HepG2 (cell line): ENCODE results near the gene DDC. TPM values are rescaled to one million over a fixed set of nuclear protein-coding genes. Genes with fewer than 3 reads are reported as not detected.

Source experiments
- ATAC-seq: fragments of 200-7000 bp; cut with Tn5 transposase; 3 replicates; pipeline ENCODE4 v1.9.1; 2020; ENCODE audit warnings: mild to moderate bottlenecking, moderate library complexity
- BruUV-seq: library from RNA; stranded (reverse); fragments of 400-500 nt; replicated peaks from 2 replicates; lab custom pipeline; 2021; lab: Mats Ljungman, UMichigan
- CTCF ChIA-PET: fragments of 300-600 bp; formaldehyde crosslinking; extraction: SDS; loops from one replicate; lab custom pipeline; 2021; ENCODE audit warnings: low total read pairs, inconsistent platforms, low intra/inter-chr PET ratio; lab: Yijun Ruan, JAX
- POLR2A ChIA-PET: fragments of 350-600 bp; sonication (Branson Sonifier 250); formaldehyde crosslinking; loops from one replicate; lab custom pipeline; 2020; ENCODE audit warnings: antibody characterized with exemption, inconsistent platforms; lab: Yijun Ruan, JAX
- DNase-seq: peaks from one replicate; pipeline ENCODE4 v3.0.0-alpha.2; 2015; ENCODE audit warnings: low spot score
- FAIRE-seq: peaks from 3 replicates; lab custom pipeline; 2011; peaks lifted over from hg19 to GRCh38; lab: Jason Lieb, UNC
- H2AFZ ChIP-seq: one replicate; pipeline ENCODE4 v1.6.1; 2011; ENCODE audit warnings: low read length, inconsistent platforms
- H3K27ac ChIP-seq: fragments of 300-600 bp; 3 replicates; pipeline ENCODE4 v1.8.0; 2011; ENCODE audit warnings: mixed run types, mild to moderate bottlenecking, mixed read lengths, low read length, inconsistent platforms; ENCODE audit not compliant: insufficient read depth; ENCODE audit errors: extremely low read length
- H3K27me3 ChIP-seq, 2 experiments: fragments of 200-600 bp in 1 of 2; 2 replicates in 1 of 2; 3 replicates in 1 of 2; pipeline versions ENCODE4 v1.6.0 to v1.8.0; 2011; ENCODE audit warnings: low read length in 2 of 2, mild to moderate bottlenecking in 2 of 2, moderate library complexity in 2 of 2, inconsistent platforms in 1 of 2; ENCODE audit not compliant: insufficient read depth in 2 of 2, control insufficient read depth in 1 of 2
- H3K36me3 ChIP-seq, 2 experiments: fragments of 200-600 bp in 1 of 2; replicated peaks in 1 of 2; 2 replicates in 1 of 2; 3 replicates in 1 of 2; pipeline versions ENCODE4 v1.5.1 to v1.8.0; 2011; ENCODE audit warnings: low read length in 2 of 2, inconsistent platforms in 1 of 2; ENCODE audit not compliant: insufficient read depth in 2 of 2, control insufficient read depth in 1 of 2
- H3K4me1 ChIP-seq: 2 replicates; pipeline ENCODE4 v1.5.1; 2012; ENCODE audit warnings: low read length, inconsistent platforms; ENCODE audit not compliant: insufficient read depth
- H3K4me2 ChIP-seq: 2 replicates; pipeline ENCODE4 v1.6.0; 2011; ENCODE audit warnings: low read depth, low read length, inconsistent platforms
- H3K4me3 ChIP-seq, 3 experiments: fragments of 200-600 bp in 1 of 3; sonication (generic), shearing (Covaris generic) in 1 of 3; replicated peaks in 1 of 3; 2 replicates each; pipeline ENCODE4 v1.5.1; 2011 to 2016; ENCODE audit warnings: low read length in 3 of 3, inconsistent platforms in 2 of 3, low read depth in 2 of 3, mild to moderate bottlenecking in 2 of 3, control low read depth in 1 of 3, mixed read lengths in 1 of 3; ENCODE audit not compliant: insufficient read depth in 1 of 3
- H3K79me2 ChIP-seq: one replicate; pipeline ENCODE4 v1.6.1; 2011; ENCODE audit warnings: low read length, inconsistent platforms; ENCODE audit not compliant: insufficient read depth
- H3K9ac ChIP-seq: 2 replicates; pipeline ENCODE4 v1.6.0; 2011; ENCODE audit warnings: mild to moderate bottlenecking, low read depth, low read length, inconsistent platforms; ENCODE audit not compliant: insufficient read depth
- H3K9me3 ChIP-seq: 2 replicates; pipeline ENCODE4 v1.5.1; 2012; ENCODE audit warnings: mild to moderate bottlenecking, low read length
- H4K20me1 ChIP-seq: 2 replicates; pipeline ENCODE4 v1.6.0; 2011; ENCODE audit warnings: inconsistent platforms, mild to moderate bottlenecking, low read length, moderate library complexity; ENCODE audit not compliant: insufficient read depth
- DR1 ChIP-seq: sonication (generic); formaldehyde crosslinking; IDR thresholded peaks from 2 replicates; pipeline ENCODE4 v1.8.0; 2021; ENCODE audit warnings: mild to moderate bottlenecking, missing genetic modification reagents, inconsistent platforms
- HMG20A ChIP-seq: IDR thresholded peaks from 2 replicates; pipeline ENCODE4 v1.6.1; 2016; ENCODE audit warnings: borderline replicate concordance
- NCOA5 ChIP-seq: sonication (generic); formaldehyde crosslinking; IDR thresholded peaks from 2 replicates; pipeline ENCODE4 v1.4.0; 2020; ENCODE audit warnings: missing genetic modification reagents
- NFATC3 ChIP-seq: sonication (generic); formaldehyde crosslinking; IDR thresholded peaks from 2 replicates; pipeline ENCODE4 v1.5.1; 2020; ENCODE audit warnings: mild to moderate bottlenecking, missing genetic modification reagents
- RBFOX2 ChIP-seq: fragments of 200-400 bp; formaldehyde crosslinking; IDR thresholded peaks from 2 replicates; pipeline ENCODE4 v1.6.1; 2017; ENCODE audit warnings: low read depth, mild to moderate bottlenecking, low read length
- TERF1 ChIP-seq: sonication (generic); formaldehyde crosslinking; IDR thresholded peaks from 2 replicates; pipeline ENCODE4 v1.8.0; 2022; ENCODE audit warnings: mild to moderate bottlenecking, missing genetic modification reagents, moderate library complexity
- ZBTB33 ChIP-seq: sonication (generic); formaldehyde crosslinking; IDR thresholded peaks from 2 replicates; pipeline ENCODE4 v1.4.0; 2020; ENCODE audit warnings: missing genetic modification reagents
- ZBTB34 ChIP-seq: sonication (generic); formaldehyde crosslinking; IDR thresholded peaks from 2 replicates; pipeline ENCODE4 v1.8.0; 2022; ENCODE audit warnings: mild to moderate bottlenecking, missing genetic modification reagents
- ZBTB4 ChIP-seq: sonication (generic); formaldehyde crosslinking; IDR thresholded peaks from 2 replicates; pipeline ENCODE4 v1.4.0; 2020; ENCODE audit warnings: missing genetic modification reagents, mild to moderate bottlenecking, borderline replicate concordance
- ZNF235 ChIP-seq: sonication (generic); formaldehyde crosslinking; IDR thresholded peaks from 2 replicates; pipeline ENCODE4 v1.8.1; 2023; ENCODE audit warnings: mild to moderate bottlenecking, missing genetic modification reagents, borderline replicate concordance
- ZNF800 ChIP-seq: sonication (generic); formaldehyde crosslinking; IDR thresholded peaks from 2 replicates; pipeline ENCODE4 v1.4.0; 2020; ENCODE audit warnings: missing genetic modification reagents
- whole genome bisulfite sequencing: methylation state at CpG from one replicate; pipeline ENCODE4 v1.1.6; 2017; ENCODE audit warnings: low lambda C conversion rate; 5-methylcytosine and 5-hydroxymethylcytosine counted together
- in situ Hi-C: cut with HindIII; loops from 2 replicates; pipeline ENCODE4 v1.10.0; 2017; ENCODE audit warnings: low pct_unique_long_range_greater_than_20kb; ENCODE audit not compliant: extremely low pct_ligation_motif_present
- intact Hi-C: fragments of 100-400 bp; cut with micrococcal nuclease; formaldehyde crosslinking; loops from one replicate; pipeline ENCODE4 v1.10.0; 2022; ENCODE audit not compliant: unreplicated experiment
- polyA plus RNA-seq, 8 experiments: library from polyadenylated mRNA; depleted of rRNA in 3 of 8; stranded (reverse) in 7 of 8; unstranded in 1 of 8; fragments of >200 nt; fragmentation: Illumina TruSeq in 4 of 8; extraction: Trizol in 4 of 8; gene quantifications; 2 replicates each; pipeline versions ENCODE4 v1.2.1 to v1.2.3, GENCODE V29; 2011 to 2016; ENCODE audit warnings: low read depth in 4 of 8, missing spikeins in 1 of 8, mixed read lengths in 1 of 8; ENCODE audit not compliant: insufficient read depth in 1 of 8
- total RNA-seq, 5 experiments: library from RNA; depleted of rRNA; stranded (reverse); fragments of >200 nt; fragmentation: Illumina TruSeq; extraction: Trizol; gene quantifications; 2 replicates each; pipeline ENCODE4 v1.2.3, GENCODE V29; 2016; ENCODE audit warnings: low read depth in 1 of 5
- TF ChIP-seq, protein P1 (sequence below): sonication (generic); formaldehyde crosslinking; IDR thresholded peaks from 2 replicates; pipeline ENCODE4 v1.5.1; 2020; ENCODE audit warnings: missing genetic modification reagents, mild to moderate bottlenecking, borderline replicate concordance

Gene DDC
- total and polyA plus RNA-seq, 2 of the 13 experiments (the other 11 are each of a cell fraction or from before 2014, with no cell fraction given) = 11.7 to 93.3 TPM

GRCh38 chr7:50450590-50451032 is 114.6 kb downstream of the DDC start:
- no peak for ATAC-seq
- H3K27ac ChIP-seq = no peak overlapping the region
- FAIRE-seq = no peak
- POLR2A ChIA-PET = interaction anchor here (1.4 kb wide), 1 partner anchor 15 kb away, joined by 4 read pairs; no protein-coding TSS in a partner anchor
- CTCF ChIA-PET = no interaction called here
- no peak for DNase-seq
- H3K4me3 ChIP-seq = peak overlapping the region in 2 of 3 experiments; percentile 90 to 96; a peak in 3 of 6 replicates
- H3K79me2 ChIP-seq = peaks cover 8% of the 10 kb centered on the region
- BruUV-seq = no TSS peak
- H3K9ac ChIP-seq = peak overlapping the region; percentile 70
- no peaks in the 10 kb centered on the region for H3K9me3 ChIP-seq
- in situ Hi-C loops (loop anchor here (25.0 kb wide), 1 partner anchor 687 kb away; no protein-coding TSS in a partner anchor), intact Hi-C loops (no loop called here)
- H3K4me1 ChIP-seq = peaks cover 38% of the 10 kb centered on the region
- H3K36me3 ChIP-seq = peaks cover 2 to 5% of the 10 kb centered on the region in 2 experiments; a peak in 2 of 5 replicates
- no peaks in the 10 kb centered on the region for H4K20me1 ChIP-seq
- peak overlapping the region; percentile 75 for H3K4me2 ChIP-seq
- H3K27me3 ChIP-seq = no peaks in the 10 kb centered on the region
- WGBS = 96% methylated on average over 32 of the region's 32 CpGs
- no peak overlapping the region for H2AFZ ChIP-seq
- 0 out of 2 replicates have a peak, but pooled peaks have one; percentile 69 for TF ChIP-seq TERF1 (CRISPR knock-in tag)
- no peak for TF ChIP-seq NFATC3 (CRISPR knock-in tag)
- 0 out of 2 replicates have a peak, but pooled peaks have one; percentile 28 for TF ChIP-seq ZBTB33 (CRISPR knock-in tag)
- TF ChIP-seq ZBTB4 (CRISPR knock-in tag) = peak; percentile 85; the same call in 1 of the 2 replicates
- TF ChIP-seq RBFOX2 = peak; percentile 23
- 0 out of 2 replicates have a peak, but pooled peaks have one; percentile 9 for TF ChIP-seq ZNF800
- 0 out of 2 replicates have a peak, but pooled peaks have one; percentile 18 for TF ChIP-seq ZBTB34 (CRISPR knock-in tag)
- TF ChIP-seq ZNF235 (CRISPR knock-in tag) = 0 out of 2 replicates have a peak, but pooled peaks have one; percentile 25
- TF ChIP-seq NCOA5 (CRISPR knock-in tag) = no peak
- no peak for TF ChIP-seq HMG20A (CRISPR knock-in tag)
- TF ChIP-seq DR1 = 0 out of 2 replicates have a peak, but pooled peaks have one; percentile 0
- TF ChIP-seq, protein P1, sequence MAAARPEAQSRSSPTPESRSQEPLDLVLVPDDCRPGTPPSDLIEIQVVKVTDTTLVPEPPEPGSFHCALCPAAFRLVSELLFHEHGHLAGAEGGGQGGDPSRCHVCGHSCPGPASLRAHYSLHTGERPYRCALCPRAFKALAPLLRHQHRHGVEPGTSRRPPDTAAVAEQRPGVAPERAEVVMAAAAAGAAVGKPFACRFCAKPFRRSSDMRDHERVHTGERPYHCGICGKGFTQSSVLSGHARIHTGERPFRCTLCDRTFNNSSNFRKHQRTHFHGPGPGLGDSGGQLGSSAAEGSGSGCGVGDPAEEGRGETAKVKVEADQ (CRISPR knock-in tag) = 0 out of 2 replicates have a peak, but pooled peaks have one; percentile 10
